Gastroesophageal sphincter (tissue), 3 donors: ENCODE results near the gene CACNG3.

Source experiments
- CTCF ChIP-seq, 4 experiments: fragments of 200-600 bp in 2 of 4; fragments of 450-650 bp in 2 of 4; sonication (generic) in 1 of 4; IDR thresholded peaks; one replicate each; pipeline ENCODE4 v1.5.1; 2017 to 2019; ENCODE audit warnings: antibody characterized with exemption in 4 of 4, mild to moderate bottlenecking in 2 of 4, moderate library complexity in 2 of 4
- EP300 ChIP-seq: sonication (generic); formaldehyde crosslinking; IDR thresholded peaks from one replicate; pipeline ENCODE4 v1.6.1; 2017; ENCODE audit warnings: antibody characterized with exemption, mild to moderate bottlenecking
- POLR2A ChIP-seq, 2 donors: fragments of 450-650 bp; IDR thresholded peaks; one replicate each; pipeline ENCODE4 v1.6.1; 2017; ENCODE audit warnings: antibody characterized with exemption in 2 of 2, mild to moderate bottlenecking in 2 of 2, moderate library complexity in 1 of 2
- POLR2AphosphoS5 ChIP-seq: sonication (generic); formaldehyde crosslinking; IDR thresholded peaks from one replicate; pipeline ENCODE4 v1.6.1; 2017; ENCODE audit warnings: antibody characterized with exemption

- TF ChIP-seq CTCF (IDR thresholded peaks at IDR 0.05) (no peak), POLR2AphosphoS5 (no peak), POLR2A (IDR thresholded peaks at IDR 0.05) (no peak), EP300 (no peak)
These were observed 42.5 kb downstream of the CACNG3 start for GRCh38 chr16:24298548-24299167.
